GM18502 (cell line): ENCODE data around the gene TOPAZ1.

Experiments
- ATAC-seq: cut with Tn5 transposase; IDR thresholded peaks from one replicate; pipeline ENCODE4 v1.9.1; 2021; ENCODE audit warnings: mild to moderate bottlenecking; ENCODE audit not compliant: unreplicated experiment, poor library complexity

Gene TOPAZ1

GRCh38 chr3:44240061-44240460, 1.6 kb upstream of the TOPAZ1 start:
- ATAC-seq, result no peak

GRCh38 chr3:44242721-44243120, 1.0 kb downstream of the TOPAZ1 start:
- no peak for ATAC-seq

DNA sequence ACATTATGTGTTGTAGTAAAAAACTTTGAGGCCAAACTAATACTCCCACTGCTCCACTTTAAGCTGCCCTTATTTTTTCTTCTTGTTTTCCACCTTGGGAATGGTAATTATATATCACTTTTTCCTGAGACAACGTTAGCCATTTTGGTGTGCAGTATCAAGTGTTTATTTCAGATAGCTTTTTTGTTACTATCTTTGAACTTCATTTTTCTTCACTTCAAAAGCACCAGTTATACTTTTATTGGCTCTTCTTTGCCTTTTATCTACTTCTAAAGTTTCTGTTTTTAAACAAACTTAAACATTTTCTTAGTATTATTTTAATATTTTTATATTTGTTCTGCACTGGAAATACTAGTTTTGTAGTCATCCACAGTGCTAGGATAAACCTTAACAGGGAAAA, 6.5 kb downstream of the TOPAZ1 start:
- no peak for ATAC-seq

DNA sequence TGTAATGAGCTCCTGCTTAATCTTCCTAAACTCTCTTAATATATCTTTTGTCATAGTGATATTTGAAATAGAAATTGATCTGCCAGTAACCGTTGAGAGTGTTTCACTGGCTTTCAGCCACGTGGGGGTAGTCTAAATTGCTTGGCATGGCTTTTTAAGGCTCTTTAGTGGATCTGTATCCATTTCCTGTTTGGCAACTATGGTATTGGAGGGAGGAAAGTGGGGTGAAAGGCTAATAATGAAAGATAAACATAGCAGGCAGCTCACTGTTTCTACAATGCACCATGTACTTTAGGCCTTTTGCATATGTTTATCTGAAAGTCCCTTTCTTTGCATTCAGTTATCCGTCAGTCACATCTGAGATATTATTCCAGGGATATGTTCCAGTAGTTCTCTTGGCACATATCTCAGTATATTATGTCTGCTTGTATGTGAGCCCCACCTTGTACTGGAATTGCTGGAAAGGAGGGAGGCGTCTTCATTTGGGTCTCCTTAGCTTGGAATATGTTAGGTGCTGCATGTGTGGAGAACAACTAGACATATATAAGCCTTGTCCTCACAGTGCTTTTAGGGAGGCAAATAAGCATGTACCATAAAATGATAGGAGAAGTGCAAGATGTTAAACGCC, 10.8 kb downstream of the TOPAZ1 start:
- ATAC-seq, result no peak

DNA sequence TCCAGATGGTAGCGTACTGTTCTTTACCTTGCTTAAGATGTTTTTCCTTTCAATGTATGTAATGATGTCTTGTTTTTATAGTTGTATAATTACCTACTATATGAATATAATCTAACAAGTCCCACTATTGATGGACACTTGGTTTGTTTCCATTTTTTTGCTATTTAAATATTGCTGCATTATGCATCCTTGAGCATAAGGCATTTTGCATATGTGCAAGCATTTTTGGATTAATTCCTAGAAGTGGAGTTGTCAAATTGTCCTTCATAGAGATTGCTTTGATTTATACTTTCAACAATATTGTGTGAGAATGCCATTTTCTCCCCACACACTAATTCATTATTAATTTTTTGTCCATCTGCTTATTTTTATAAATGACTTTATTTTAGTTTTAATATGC, 17.7 kb downstream of the TOPAZ1 start:
- ATAC-seq, result no peak

DNA sequence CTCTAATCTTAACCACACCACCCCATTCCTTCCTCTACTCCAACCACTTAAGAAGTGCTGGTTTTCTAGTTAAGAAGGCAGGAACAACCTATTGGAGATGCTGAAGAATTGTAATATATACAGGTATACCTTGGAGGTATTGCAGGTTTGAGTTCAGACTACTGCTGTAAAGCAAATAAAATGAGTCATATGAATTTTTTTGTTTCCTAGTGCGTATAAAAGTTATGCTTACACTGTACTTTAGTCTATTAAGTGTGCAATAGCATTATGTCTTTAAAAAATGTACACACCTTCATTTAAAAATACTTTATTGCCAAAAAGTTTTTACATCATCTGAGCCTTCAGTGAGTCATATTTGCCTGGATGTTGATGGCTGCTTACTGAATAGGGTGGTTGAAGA, 22.5 kb downstream of the TOPAZ1 start:
- ATAC-seq, result no peak

GRCh38 chr3:44265815-44266214, 24.1 kb downstream of the TOPAZ1 start:
- no peak for ATAC-seq

GRCh38 chr3:44272191-44272590, 30.5 kb downstream of the TOPAZ1 start:
- no peak for ATAC-seq

GRCh38 chr3:44277925-44278324, 36.2 kb downstream of the TOPAZ1 start:
- ATAC-seq, result no peak

GRCh38 chr3:44280077-44280476, 38.4 kb downstream of the TOPAZ1 start:
- ATAC-seq, result no peak

DNA sequence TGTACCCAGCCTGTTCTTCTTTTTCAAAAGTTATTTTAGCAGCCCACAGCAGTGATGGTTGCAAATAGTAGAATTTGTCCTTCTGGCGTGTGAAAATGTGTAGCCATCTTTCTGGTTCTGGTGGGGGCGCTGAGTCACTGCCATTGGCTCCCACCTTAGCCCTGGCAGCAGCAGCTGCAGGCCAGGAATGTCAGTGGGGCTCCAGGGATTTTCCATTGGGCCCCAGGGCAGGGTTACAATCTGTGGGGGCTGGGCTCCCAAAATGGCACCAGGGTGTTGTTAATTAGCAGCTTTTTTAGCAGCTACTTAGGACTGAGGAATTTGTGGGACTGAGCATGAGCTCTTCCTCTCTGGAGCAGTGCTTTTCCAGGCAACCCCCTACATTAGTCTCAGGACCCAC, 38.9 kb downstream of the TOPAZ1 start:
- ATAC-seq, result no peak

- ATAC-seq, result no peak
Observed at GRCh38 chr3:44284949-44285348, 43.3 kb downstream of the TOPAZ1 start.

DNA sequence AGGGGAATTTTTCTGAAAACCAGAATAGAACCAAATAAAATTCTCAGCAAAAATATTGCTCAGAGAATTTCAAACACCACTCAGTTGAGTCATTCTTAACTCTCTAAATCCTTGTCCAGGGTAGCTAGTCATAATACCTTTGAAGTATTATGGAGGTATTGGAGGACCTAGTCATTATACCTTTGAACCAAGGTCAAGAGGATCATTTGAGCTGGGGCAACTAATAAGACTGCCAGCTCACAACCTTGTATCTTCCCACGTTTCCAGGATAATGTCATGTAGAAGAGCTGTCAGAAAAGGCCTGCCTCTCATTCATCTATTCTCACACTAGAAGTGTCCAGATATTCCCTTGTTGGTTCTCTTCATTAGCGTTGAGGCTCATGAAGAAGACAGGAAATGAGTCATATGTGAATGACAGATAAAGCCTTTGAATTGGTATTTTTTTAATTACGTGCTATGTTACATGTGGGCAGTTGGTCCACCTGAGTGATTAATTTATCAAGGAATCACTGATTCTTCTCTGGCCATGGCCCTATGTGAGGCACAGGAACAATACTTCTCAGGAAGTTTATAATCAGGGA, 48.3 kb downstream of the TOPAZ1 start:
- ATAC-seq, result no peak

- ATAC-seq, result no peak
Observed at GRCh38 chr3:44292276-44292675, 50.6 kb downstream of the TOPAZ1 start.

DNA sequence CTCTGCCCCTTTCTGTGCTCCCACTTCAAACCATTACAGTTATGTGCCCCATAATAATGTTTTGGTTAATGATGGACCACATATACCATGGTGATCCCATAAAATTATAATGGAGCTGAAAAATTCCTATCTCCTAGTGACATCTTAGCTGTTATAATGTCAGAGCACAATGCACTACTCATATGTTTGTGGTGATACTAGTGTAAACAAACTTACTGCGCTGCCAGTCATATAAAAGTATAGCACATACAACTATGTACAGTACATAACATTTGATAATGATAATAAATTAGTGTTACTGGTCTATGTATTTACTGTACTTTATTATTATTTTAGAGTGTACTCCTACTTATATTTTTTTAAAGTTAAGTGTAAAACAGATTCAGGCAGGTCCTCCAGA, 51.3 kb downstream of the TOPAZ1 start:
- no peak for ATAC-seq

GRCh38 chr3:44297255-44297654, 55.6 kb downstream of the TOPAZ1 start:
- no peak for ATAC-seq

DNA sequence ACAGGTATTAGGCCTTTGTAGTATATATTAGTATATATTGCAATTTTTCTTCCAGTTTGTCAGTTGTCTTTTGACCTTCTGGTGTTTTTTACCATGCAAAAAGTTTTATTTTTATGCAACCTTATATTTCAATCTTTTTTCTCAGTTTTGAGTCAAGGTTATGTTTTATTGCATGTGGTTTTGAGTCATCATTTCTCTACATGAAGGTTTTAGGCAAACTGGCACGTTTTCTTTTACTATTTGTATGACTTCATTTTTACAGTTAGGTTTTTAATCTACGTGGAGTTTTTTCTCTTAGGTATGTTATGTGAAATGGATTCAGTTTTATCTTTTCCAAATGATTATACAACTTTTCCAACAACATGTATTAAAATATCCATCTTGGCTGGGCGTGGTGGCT, 60.1 kb downstream of the TOPAZ1 start:
- no peak for ATAC-seq

DNA sequence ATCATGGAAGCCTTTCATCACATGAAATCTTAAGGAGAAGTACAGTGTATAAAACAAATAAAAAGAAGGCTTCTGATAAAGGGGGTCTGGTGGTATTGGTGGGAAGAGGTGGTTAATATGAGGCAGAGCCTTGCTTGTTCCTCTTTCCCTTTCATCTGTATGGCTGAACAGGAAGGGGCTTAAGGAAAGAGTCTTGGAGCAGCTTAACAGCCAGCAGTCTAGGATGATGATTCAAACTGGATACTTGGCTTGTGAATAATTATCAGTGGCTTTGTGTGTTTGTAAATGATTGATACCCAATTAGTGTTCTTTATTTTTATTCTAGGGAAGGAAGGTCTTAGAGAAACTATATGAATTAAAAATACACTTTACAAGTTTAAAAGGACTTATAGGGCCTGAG, 67.8 kb downstream of the TOPAZ1 start:
- no peak for ATAC-seq

GRCh38 chr3:44318891-44319311, 77.2 kb downstream of the TOPAZ1 start:
- no peak for ATAC-seq

DNA sequence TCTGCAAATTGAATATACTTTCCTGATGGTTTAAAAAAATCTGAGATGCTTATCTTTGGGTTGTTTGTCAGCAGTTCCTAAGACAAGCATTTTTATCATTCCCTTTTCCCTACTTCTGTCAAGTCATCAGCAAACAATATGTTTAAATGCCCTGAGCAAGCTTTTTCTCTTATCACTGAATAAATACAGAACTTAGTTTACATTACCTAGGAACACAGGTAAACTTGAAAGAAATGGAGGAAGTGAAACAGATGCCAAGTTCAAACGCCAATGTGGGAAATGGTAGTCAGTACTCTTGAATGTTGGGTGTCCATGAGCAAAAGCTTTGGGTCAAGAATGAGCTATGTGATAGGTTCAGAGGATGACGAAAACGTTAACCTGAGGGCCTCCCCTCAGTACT, 79.6 kb downstream of the TOPAZ1 start:
- no peak for ATAC-seq

- ATAC-seq, result no peak
Observed at GRCh38 chr3:44323341-44323955, 81.8 kb downstream of the TOPAZ1 start.

DNA sequence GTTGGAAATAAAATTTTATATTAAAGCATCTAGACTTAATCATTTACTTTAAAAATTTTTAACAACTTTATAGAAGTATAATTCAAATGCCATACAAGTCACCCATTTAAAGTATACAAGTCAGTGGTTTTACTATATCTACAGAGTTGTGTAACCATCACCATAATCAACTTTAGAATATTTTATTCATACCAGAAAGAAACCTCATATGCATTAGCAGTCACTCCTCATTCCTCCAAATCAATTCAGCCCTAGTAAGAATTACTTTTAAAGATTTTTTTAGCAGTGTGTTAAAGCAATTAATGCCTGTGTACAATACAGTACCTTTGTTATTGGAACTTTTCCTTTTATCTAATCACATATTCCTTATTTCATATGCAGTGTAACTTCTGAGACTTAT, 82.9 kb downstream of the TOPAZ1 start:
- no peak for ATAC-seq
